ENCODE results near the gene KCNJ11.

- no peak for TF ChIP-seq EZH2 (IDR thresholded peaks at IDR 0.05; ENCODE audit: low read length)
- TF ChIP-seq, protein P1, sequence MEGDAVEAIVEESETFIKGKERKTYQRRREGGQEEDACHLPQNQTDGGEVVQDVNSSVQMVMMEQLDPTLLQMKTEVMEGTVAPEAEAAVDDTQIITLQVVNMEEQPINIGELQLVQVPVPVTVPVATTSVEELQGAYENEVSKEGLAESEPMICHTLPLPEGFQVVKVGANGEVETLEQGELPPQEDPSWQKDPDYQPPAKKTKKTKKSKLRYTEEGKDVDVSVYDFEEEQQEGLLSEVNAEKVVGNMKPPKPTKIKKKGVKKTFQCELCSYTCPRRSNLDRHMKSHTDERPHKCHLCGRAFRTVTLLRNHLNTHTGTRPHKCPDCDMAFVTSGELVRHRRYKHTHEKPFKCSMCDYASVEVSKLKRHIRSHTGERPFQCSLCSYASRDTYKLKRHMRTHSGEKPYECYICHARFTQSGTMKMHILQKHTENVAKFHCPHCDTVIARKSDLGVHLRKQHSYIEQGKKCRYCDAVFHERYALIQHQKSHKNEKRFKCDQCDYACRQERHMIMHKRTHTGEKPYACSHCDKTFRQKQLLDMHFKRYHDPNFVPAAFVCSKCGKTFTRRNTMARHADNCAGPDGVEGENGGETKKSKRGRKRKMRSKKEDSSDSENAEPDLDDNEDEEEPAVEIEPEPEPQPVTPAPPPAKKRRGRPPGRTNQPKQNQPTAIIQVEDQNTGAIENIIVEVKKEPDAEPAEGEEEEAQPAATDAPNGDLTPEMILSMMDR (optimal IDR thresholded peaks at IDR 0.05 in 1 of 3, IDR thresholded peaks at IDR 0.05 in 1 of 3, conservative IDR thresholded peaks at IDR 0.05 in 1 of 3; ENCODE audit: extremely low read depth in 1 of 3, insufficient read depth in 2 of 3, low read length in 3 of 3): no peak
Measured at GRCh38 chr11:17395554-17395961, 7.1 kb upstream of the KCNJ11 start.
